Hepatocyte (in vitro differentiated cells): Measurements from ENCODE around the gene DOC2A. TPM values are rescaled to one million over a fixed set of nuclear protein-coding genes. Genes with fewer than 3 reads are reported as not detected.

Experiments used
- DNase-seq: peaks from one replicate; pipeline ENCODE4 v3.0.0-alpha.2; 2016; ENCODE audit warnings: low spot score
- H2AFZ ChIP-seq: fragments of 200-600 bp; sonication (generic); 2 replicates; pipeline ENCODE4 v1.6.0; 2016; ENCODE audit warnings: antibody characterized with exemption, mild to moderate bottlenecking
- H3K27ac ChIP-seq: fragments of 200-600 bp; sonication (generic); 2 replicates; pipeline ENCODE4 v1.5.1; 2016; ENCODE audit warnings: mild to moderate bottlenecking
- H3K27me3 ChIP-seq: fragments of 200-600 bp; sonication (generic); 2 replicates; pipeline ENCODE4 v1.6.1; 2016
- H3K36me3 ChIP-seq: fragments of 200-600 bp; sonication (generic); replicated peaks from 2 replicates; pipeline ENCODE4 v1.5.1; 2016; ENCODE audit warnings: low read depth; ENCODE audit not compliant: insufficient read depth
- H3K4me1 ChIP-seq: fragments of 200-600 bp; sonication (generic); 2 replicates; pipeline ENCODE4 v1.5.1; 2016; ENCODE audit warnings: mild to moderate bottlenecking, moderate library complexity; ENCODE audit not compliant: insufficient read depth
- H3K4me2 ChIP-seq: fragments of 200-600 bp; sonication (generic); 2 replicates; pipeline ENCODE4 v1.6.0; 2016
- H3K4me3 ChIP-seq: fragments of 200-600 bp; sonication (generic); 2 replicates; pipeline ENCODE4 v1.5.1; 2016; ENCODE audit warnings: mild to moderate bottlenecking
- H3K79me2 ChIP-seq: fragments of 200-600 bp; sonication (generic); 2 replicates; pipeline ENCODE4 v1.6.0; 2017; ENCODE audit warnings: mild to moderate bottlenecking
- H3K9me2 ChIP-seq: fragments of 200-600 bp; sonication (generic); replicated peaks from 2 replicates; pipeline ENCODE4 v1.6.0; 2017; ENCODE audit warnings: mild to moderate bottlenecking; ENCODE audit not compliant: insufficient read depth
- H3K9me3 ChIP-seq: fragments of 200-600 bp; sonication (generic); 2 replicates; pipeline ENCODE4 v1.5.1; 2016; ENCODE audit warnings: low read depth, mild to moderate bottlenecking
- H4K20me1 ChIP-seq: fragments of 200-600 bp; sonication (generic); 2 replicates; pipeline ENCODE4 v1.6.0; 2016; ENCODE audit warnings: mild to moderate bottlenecking; ENCODE audit not compliant: insufficient read depth, poor library complexity, severe bottlenecking
- CTCF ChIP-seq: fragments of 200-600 bp; sonication (generic); IDR thresholded peaks from 2 replicates; pipeline ENCODE4 v1.5.1; 2016; ENCODE audit warnings: antibody characterized with exemption, mild to moderate bottlenecking; ENCODE audit not compliant: poor library complexity
- EZH2 ChIP-seq: fragments of 200-600 bp; sonication (generic); IDR thresholded peaks from 2 replicates; pipeline ENCODE4 v1.6.1; 2016; ENCODE audit warnings: antibody characterized with exemption, mild to moderate bottlenecking, borderline replicate concordance
- EZH2phosphoT487 ChIP-seq: fragments of 200-600 bp; sonication (generic); IDR thresholded peaks from one replicate; pipeline ENCODE4 v1.6.1; 2018; ENCODE audit warnings: antibody characterized with exemption, mild to moderate bottlenecking, low read depth, moderate library complexity; ENCODE audit not compliant: unreplicated experiment, severe bottlenecking
- WGBS: methylation state at CpG from one replicate; pipeline ENCODE4 v1.1.6; 2016; ENCODE audit warnings: low lambda C conversion rate; ENCODE audit errors: missing lambda C conversion rate; 5-methylcytosine and 5-hydroxymethylcytosine counted together
- polyA plus RNA-seq: library from polyadenylated mRNA; unstranded; fragments of >200 nt; fragmentation: Nextera tagmentation; extraction: Ambion mirVana; gene quantifications from 2 replicates; pipeline ENCODE4 v1.2.1, GENCODE V29; 2016
- total RNA-seq: library from RNA; depleted of rRNA; stranded (reverse); fragments of >200 nt; gene quantifications from 2 replicates; pipeline ENCODE4 v1.2.3, GENCODE V29; 2014

DOC2A gene
- total and polyA plus RNA-seq, 2 experiments from 2014 or later: 6.9 to 13.0 TPM

- no peak overlapping the region for H2AFZ ChIP-seq
Observed at GRCh38 chr16:29963021-29963743, 47.6 kb downstream of the DOC2A start.

DNA sequence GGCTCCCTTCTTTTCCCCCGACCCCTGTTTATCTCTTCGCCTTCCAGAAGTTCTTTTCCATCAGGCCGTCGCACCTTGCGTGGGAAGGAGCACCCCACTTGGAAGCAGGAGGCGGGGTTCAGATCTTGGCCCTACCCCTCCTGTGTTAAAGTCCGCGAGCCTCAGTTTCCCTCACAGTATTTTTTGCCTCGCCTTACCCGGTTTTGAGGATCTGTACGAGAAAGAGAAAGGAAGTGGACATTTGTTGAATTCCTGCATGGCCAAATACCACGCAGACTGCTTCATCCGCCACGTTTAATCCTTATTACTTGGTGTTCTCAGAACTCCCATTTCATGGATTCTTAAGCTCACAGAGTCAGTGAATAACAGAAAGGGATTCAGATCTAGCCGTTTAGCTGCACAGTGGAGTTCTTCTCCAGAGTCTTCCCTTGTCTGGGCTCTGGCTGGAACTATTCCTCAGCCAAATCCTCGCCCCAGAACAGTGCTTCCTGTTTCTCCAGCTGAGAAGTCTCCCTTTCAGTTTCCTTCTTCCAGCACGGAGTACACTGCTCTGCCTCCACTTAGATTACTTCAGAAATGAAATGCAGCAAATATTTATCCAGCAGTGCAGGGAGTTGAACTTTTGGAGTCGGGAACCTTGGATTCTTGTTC lies 48.4 kb downstream of the DOC2A start:
- H2AFZ ChIP-seq: peak overlapping the region; percentile 84
- no peaks in the 10 kb centered on the region for H3K9me2 ChIP-seq
- H4K20me1 ChIP-seq: no peaks in the 10 kb centered on the region
- no peak for TF ChIP-seq EZH2
- no peak for TF ChIP-seq CTCF
- TF ChIP-seq EZH2phosphoT487: no peak
- no peaks in the 10 kb centered on the region for H3K36me3 ChIP-seq
- peak overlapping the region; percentile 54 for H3K4me3 ChIP-seq
- peaks cover 5% of the 10 kb centered on the region for H3K79me2 ChIP-seq
- peak; percentile 51 for DNase-seq
- H3K27me3 ChIP-seq: no peaks in the 10 kb centered on the region
- H3K27ac ChIP-seq: peak overlapping the region; percentile 94
- H3K4me1 ChIP-seq: peaks cover 5% of the 10 kb centered on the region
- 19% methylated on average over 18 of the region's 18 CpGs for WGBS
- H3K9me3 ChIP-seq: no peaks in the 10 kb centered on the region
- H3K4me2 ChIP-seq: peak overlapping the region; percentile 92

More at GRCh38 chr16:29963021-29963743, 47.6 kb downstream of the DOC2A start:
- no peaks in the 10 kb centered on the region for H3K9me2 ChIP-seq
- peak overlapping the region; percentile 94 for H3K27ac ChIP-seq
- H3K9me3 ChIP-seq: no peaks in the 10 kb centered on the region
- peak overlapping the region; percentile 54 for H3K4me3 ChIP-seq
- H3K4me1 ChIP-seq: peaks cover 5% of the 10 kb centered on the region
- H3K4me2 ChIP-seq: peak overlapping the region; percentile 92
- H3K27me3 ChIP-seq: no peaks in the 10 kb centered on the region
- H4K20me1 ChIP-seq: no peaks in the 10 kb centered on the region
- no peak for TF ChIP-seq EZH2phosphoT487
- no peaks in the 10 kb centered on the region for H3K36me3 ChIP-seq
- peaks cover 5% of the 10 kb centered on the region for H3K79me2 ChIP-seq
- WGBS: 95% methylated on average over 14 of the region's 14 CpGs
- no peak for DNase-seq

DNA sequence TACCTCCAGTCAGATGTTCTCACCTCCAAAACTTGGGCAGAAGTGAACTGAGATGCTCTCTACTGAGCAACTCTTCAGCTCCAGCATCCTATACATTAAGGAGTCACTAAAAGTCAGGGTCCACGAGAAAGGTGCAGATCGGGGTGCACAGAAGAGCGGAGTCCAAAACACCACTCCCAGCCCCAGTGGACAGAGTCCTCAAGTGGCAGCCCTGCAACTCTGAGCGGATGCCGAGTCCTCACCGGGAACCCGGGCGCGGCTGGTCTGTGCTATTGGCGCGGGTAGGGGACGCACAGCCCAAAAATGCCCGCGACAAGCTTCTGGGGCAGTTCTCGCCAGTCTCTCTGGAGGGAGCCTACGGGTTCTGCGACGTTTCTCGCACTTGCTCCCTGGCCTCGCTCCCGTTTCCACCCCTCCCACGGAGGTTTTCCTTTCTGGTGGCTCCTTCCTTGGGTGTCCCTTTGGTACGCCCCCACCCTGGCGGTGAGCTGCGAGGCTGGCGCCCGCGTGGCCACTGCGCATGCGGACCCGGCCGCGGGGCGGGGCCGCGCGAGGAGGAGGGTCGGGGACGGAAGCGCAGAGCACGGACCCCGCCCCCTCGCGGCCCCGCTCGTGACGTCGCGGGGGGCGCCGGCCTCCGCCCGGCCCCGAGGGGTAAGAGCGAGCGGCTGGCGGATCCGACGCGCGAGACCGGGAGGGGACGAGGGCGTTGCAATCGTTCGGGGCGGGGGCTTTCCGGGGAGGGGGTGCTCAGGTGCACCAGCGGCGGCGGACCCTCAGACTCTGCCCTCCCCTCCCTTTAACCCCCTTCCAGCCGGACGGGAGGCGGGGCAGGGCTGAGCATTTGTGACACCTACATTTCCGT lies 49.1 kb downstream of the DOC2A start, which contains the start of gene TMEM219:
Gene TMEM219 (plus strand): TSS at position 601 of the 865 bp plus-strand sequence. CDS start 1,065 bp downstream, outside the sequence.
- peak within 1 kb of the TSS; percentile 94 for H3K27ac ChIP-seq
- no peaks in the 10 kb centered on the region for H3K36me3 ChIP-seq
- H3K4me1 ChIP-seq: peaks cover 5% of the 10 kb centered on the region
- H3K4me2 ChIP-seq: peak within 1 kb of the TSS; percentile 92
- peaks cover 5% of the 10 kb centered on the region for H3K79me2 ChIP-seq
- peak within 1 kb of the TSS; percentile 54 for H3K4me3 ChIP-seq
- H3K27me3 ChIP-seq: no peaks in the 10 kb centered on the region
- H3K9me3 ChIP-seq: no peaks in the 10 kb centered on the region
- TF ChIP-seq EZH2phosphoT487: no peak
- peak; percentile 30 for TF ChIP-seq CTCF
- TF ChIP-seq EZH2: no peak
- H3K9me2 ChIP-seq: no peaks in the 10 kb centered on the region
- DNase-seq: peak; percentile 96
- peak within 1 kb of the TSS; percentile 84 for H2AFZ ChIP-seq
- no peaks in the 10 kb centered on the region for H4K20me1 ChIP-seq
- WGBS: under 1% methylated on average over 49 of the region's 75 CpGs
